NT2/D1 (cell line): ENCODE results near the gene EFTUD2.

Experiments used
- SUZ12 ChIP-seq: IDR thresholded peaks from 2 replicates; pipeline ENCODE4 v1.6.1; 2011; ENCODE audit not compliant: insufficient read length, insufficient read depth; ENCODE audit errors: extremely low read depth
- YY1 ChIP-seq: IDR thresholded peaks from 2 replicates; pipeline ENCODE4 v1.6.1; 2011; ENCODE audit not compliant: insufficient read length, insufficient read depth
- ZNF274 ChIP-seq: IDR thresholded peaks from 2 replicates; pipeline ENCODE4 v1.6.1; 2011; ENCODE audit warnings: mild to moderate bottlenecking, low read depth, low read length

- TF ChIP-seq YY1 (no peak), SUZ12 (no peak), ZNF274 (no peak)
Observed at GRCh38 chr17:44880062-44880461, 19.2 kb downstream of the EFTUD2 start.
